HepG2 (cell line): ENCODE data around the gene JPT1. TPM values are rescaled to one million over a fixed set of nuclear protein-coding genes. Genes with fewer than 3 reads are reported as not detected.

Experiments
- ATAC-seq: fragments of 200-7000 bp; cut with Tn5 transposase; 3 replicates; pipeline ENCODE4 v1.9.1; 2020; ENCODE audit warnings: mild to moderate bottlenecking, moderate library complexity
- BruUV-seq: library from RNA; stranded (reverse); fragments of 400-500 nt; replicated peaks from 2 replicates; lab custom pipeline; 2021; lab: Mats Ljungman, UMichigan
- CTCF ChIA-PET: fragments of 300-600 bp; formaldehyde crosslinking; extraction: SDS; loops from one replicate; lab custom pipeline; 2021; ENCODE audit warnings: low total read pairs, inconsistent platforms, low intra/inter-chr PET ratio; lab: Yijun Ruan, JAX
- POLR2A ChIA-PET: fragments of 350-600 bp; sonication (Branson Sonifier 250); formaldehyde crosslinking; loops from one replicate; lab custom pipeline; 2020; ENCODE audit warnings: antibody characterized with exemption, inconsistent platforms; lab: Yijun Ruan, JAX
- DNase-seq: peaks from one replicate; pipeline ENCODE4 v3.0.0-alpha.2; 2015; ENCODE audit warnings: low spot score
- FAIRE-seq: peaks from 3 replicates; lab custom pipeline; 2011; peaks lifted over from hg19 to GRCh38; lab: Jason Lieb, UNC
- H2AFZ ChIP-seq: one replicate; pipeline ENCODE4 v1.6.1; 2011; ENCODE audit warnings: low read length, inconsistent platforms
- H3K27ac ChIP-seq: fragments of 300-600 bp; 3 replicates; pipeline ENCODE4 v1.8.0; 2011; ENCODE audit warnings: mixed run types, mild to moderate bottlenecking, mixed read lengths, low read length, inconsistent platforms; ENCODE audit not compliant: insufficient read depth; ENCODE audit errors: extremely low read length
- H3K27me3 ChIP-seq, 2 experiments: fragments of 200-600 bp in 1 of 2; 2 replicates in 1 of 2; 3 replicates in 1 of 2; pipeline versions ENCODE4 v1.6.0 to v1.8.0; 2011; ENCODE audit warnings: low read length in 2 of 2, mild to moderate bottlenecking in 2 of 2, moderate library complexity in 2 of 2, inconsistent platforms in 1 of 2; ENCODE audit not compliant: insufficient read depth in 2 of 2, control insufficient read depth in 1 of 2
- H3K36me3 ChIP-seq, 2 experiments: fragments of 200-600 bp in 1 of 2; replicated peaks in 1 of 2; 2 replicates in 1 of 2; 3 replicates in 1 of 2; pipeline versions ENCODE4 v1.5.1 to v1.8.0; 2011; ENCODE audit warnings: low read length in 2 of 2, inconsistent platforms in 1 of 2; ENCODE audit not compliant: insufficient read depth in 2 of 2, control insufficient read depth in 1 of 2
- H3K4me1 ChIP-seq: 2 replicates; pipeline ENCODE4 v1.5.1; 2012; ENCODE audit warnings: low read length, inconsistent platforms; ENCODE audit not compliant: insufficient read depth
- H3K4me2 ChIP-seq: 2 replicates; pipeline ENCODE4 v1.6.0; 2011; ENCODE audit warnings: low read depth, low read length, inconsistent platforms
- H3K4me3 ChIP-seq, 3 experiments: fragments of 200-600 bp in 1 of 3; sonication (generic), shearing (Covaris generic) in 1 of 3; replicated peaks in 1 of 3; 2 replicates each; pipeline ENCODE4 v1.5.1; 2011 to 2016; ENCODE audit warnings: low read length in 3 of 3, inconsistent platforms in 2 of 3, low read depth in 2 of 3, mild to moderate bottlenecking in 2 of 3, control low read depth in 1 of 3, mixed read lengths in 1 of 3; ENCODE audit not compliant: insufficient read depth in 1 of 3
- H3K79me2 ChIP-seq: one replicate; pipeline ENCODE4 v1.6.1; 2011; ENCODE audit warnings: low read length, inconsistent platforms; ENCODE audit not compliant: insufficient read depth
- H3K9ac ChIP-seq: 2 replicates; pipeline ENCODE4 v1.6.0; 2011; ENCODE audit warnings: mild to moderate bottlenecking, low read depth, low read length, inconsistent platforms; ENCODE audit not compliant: insufficient read depth
- H3K9me3 ChIP-seq: 2 replicates; pipeline ENCODE4 v1.5.1; 2012; ENCODE audit warnings: mild to moderate bottlenecking, low read length
- H4K20me1 ChIP-seq: 2 replicates; pipeline ENCODE4 v1.6.0; 2011; ENCODE audit warnings: inconsistent platforms, mild to moderate bottlenecking, low read length, moderate library complexity; ENCODE audit not compliant: insufficient read depth
- HDAC2 ChIP-seq: sonication (generic); formaldehyde crosslinking; IDR thresholded peaks from 2 replicates; pipeline ENCODE4 v1.4.0; 2020; ENCODE audit warnings: missing genetic modification reagents
- HNRNPL ChIP-seq: fragments of 200-400 bp; formaldehyde crosslinking; IDR thresholded peaks from 2 replicates; pipeline ENCODE4 v1.6.1; 2017; ENCODE audit warnings: mild to moderate bottlenecking, low read depth, low read length
- HOXD1 ChIP-seq: sonication (generic); formaldehyde crosslinking; IDR thresholded peaks from 2 replicates; pipeline ENCODE4 v1.5.0; 2020; ENCODE audit warnings: missing genetic modification reagents
- KDM5B ChIP-seq: sonication (generic); formaldehyde crosslinking; IDR thresholded peaks from 2 replicates; pipeline ENCODE4 v1.4.0; 2020; ENCODE audit warnings: missing genetic modification reagents, mild to moderate bottlenecking, borderline replicate concordance
- NONO ChIP-seq, 2 experiments: fragments of 450-650 bp in 1 of 2; sonication (generic) in 1 of 2; formaldehyde crosslinking in 1 of 2; IDR thresholded peaks in 1 of 2; conservative IDR thresholded peaks in 1 of 2; 2 replicates each; pipeline versions ENCODE4 v1.6.1 to v1.8.0; 2017 to 2022; ENCODE audit warnings: mild to moderate bottlenecking in 1 of 2, missing genetic modification reagents in 1 of 2, moderate library complexity in 1 of 2
- PHF20 ChIP-seq: sonication (generic); formaldehyde crosslinking; IDR thresholded peaks from 2 replicates; pipeline ENCODE4 v1.5.0; 2020; ENCODE audit warnings: mild to moderate bottlenecking, missing genetic modification reagents
- RBM22 ChIP-seq: fragments of 200-400 bp; formaldehyde crosslinking; optimal IDR thresholded peaks from 2 replicates; pipeline ENCODE3; 2017; ENCODE audit warnings: mild to moderate bottlenecking, low read length, moderate library complexity
- RBM39 ChIP-seq: fragments of 200-400 bp; formaldehyde crosslinking; IDR thresholded peaks from one replicate; pipeline ENCODE4 v1.6.1; 2018; ENCODE audit warnings: antibody characterized with exemption, mild to moderate bottlenecking, low read depth, low read length; ENCODE audit not compliant: poor library complexity, severe bottlenecking
- SAFB2 ChIP-seq: sonication (generic); formaldehyde crosslinking; IDR thresholded peaks from 2 replicates; pipeline ENCODE4 v1.5.1; 2020; ENCODE audit warnings: missing genetic modification reagents, low read depth, mild to moderate bottlenecking, borderline replicate concordance
- SOX13 ChIP-seq, 3 experiments: fragments of 450-650 bp in 1 of 3; sonication (generic) in 1 of 3; formaldehyde crosslinking in 1 of 3; IDR thresholded peaks in 2 of 3; conservative IDR thresholded peaks in 1 of 3; 2 replicates each; pipeline versions ENCODE4 v1.5.0 to v1.6.1; 2016 to 2020; ENCODE audit warnings: antibody characterized with exemption in 1 of 3, mild to moderate bottlenecking in 1 of 3, missing compliant biosample characterization in 1 of 3, missing genetic modification reagents in 1 of 3, moderate library complexity in 1 of 3
- SRY ChIP-seq: sonication (generic); formaldehyde crosslinking; IDR thresholded peaks from 2 replicates; pipeline ENCODE4 v1.8.0; 2022; ENCODE audit warnings: mild to moderate bottlenecking, missing genetic modification reagents
- ZNF776 ChIP-seq: sonication (generic); formaldehyde crosslinking; IDR thresholded peaks from 2 replicates; pipeline ENCODE4 v1.4.0; 2020; ENCODE audit warnings: mild to moderate bottlenecking, missing genetic modification reagents
- WGBS: methylation state at CpG from one replicate; pipeline ENCODE4 v1.1.6; 2017; ENCODE audit warnings: low lambda C conversion rate; 5-methylcytosine and 5-hydroxymethylcytosine counted together
- in situ Hi-C: cut with HindIII; loops from 2 replicates; pipeline ENCODE4 v1.10.0; 2017; ENCODE audit warnings: low pct_unique_long_range_greater_than_20kb; ENCODE audit not compliant: extremely low pct_ligation_motif_present
- intact Hi-C: fragments of 100-400 bp; cut with micrococcal nuclease; formaldehyde crosslinking; loops from one replicate; pipeline ENCODE4 v1.10.0; 2022; ENCODE audit not compliant: unreplicated experiment
- polyA plus RNA-seq, 8 experiments: library from polyadenylated mRNA; depleted of rRNA in 3 of 8; stranded (reverse) in 7 of 8; unstranded in 1 of 8; fragments of >200 nt; fragmentation: Illumina TruSeq in 4 of 8; extraction: Trizol in 4 of 8; gene quantifications; 2 replicates each; pipeline versions ENCODE4 v1.2.1 to v1.2.3, GENCODE V29; 2011 to 2016; ENCODE audit warnings: low read depth in 4 of 8, missing spikeins in 1 of 8, mixed read lengths in 1 of 8; ENCODE audit not compliant: insufficient read depth in 1 of 8
- total RNA-seq, 5 experiments: library from RNA; depleted of rRNA; stranded (reverse); fragments of >200 nt; fragmentation: Illumina TruSeq; extraction: Trizol; gene quantifications; 2 replicates each; pipeline ENCODE4 v1.2.3, GENCODE V29; 2016; ENCODE audit warnings: low read depth in 1 of 5
- TF ChIP-seq, protein P1 (sequence below): sonication (generic); formaldehyde crosslinking; IDR thresholded peaks from 2 replicates; pipeline ENCODE4 v1.4.0; 2020; ENCODE audit warnings: mild to moderate bottlenecking, missing genetic modification reagents
- TF ChIP-seq, protein P2 (sequence below): sonication (generic); formaldehyde crosslinking; IDR thresholded peaks from 2 replicates; pipeline ENCODE4 v1.4.0; 2020; ENCODE audit warnings: missing genetic modification reagents
- TF ChIP-seq, protein P3 (sequence below): sonication (generic); formaldehyde crosslinking; IDR thresholded peaks from 2 replicates; pipeline ENCODE4 v1.5.1; 2020; ENCODE audit warnings: mild to moderate bottlenecking, missing genetic modification reagents, moderate library complexity

The JPT1 gene
- total and polyA plus RNA-seq, 2 of the 13 experiments (the other 11 are each of a cell fraction or from before 2014, with no cell fraction given): 43.3 to 256 TPM

DNA sequence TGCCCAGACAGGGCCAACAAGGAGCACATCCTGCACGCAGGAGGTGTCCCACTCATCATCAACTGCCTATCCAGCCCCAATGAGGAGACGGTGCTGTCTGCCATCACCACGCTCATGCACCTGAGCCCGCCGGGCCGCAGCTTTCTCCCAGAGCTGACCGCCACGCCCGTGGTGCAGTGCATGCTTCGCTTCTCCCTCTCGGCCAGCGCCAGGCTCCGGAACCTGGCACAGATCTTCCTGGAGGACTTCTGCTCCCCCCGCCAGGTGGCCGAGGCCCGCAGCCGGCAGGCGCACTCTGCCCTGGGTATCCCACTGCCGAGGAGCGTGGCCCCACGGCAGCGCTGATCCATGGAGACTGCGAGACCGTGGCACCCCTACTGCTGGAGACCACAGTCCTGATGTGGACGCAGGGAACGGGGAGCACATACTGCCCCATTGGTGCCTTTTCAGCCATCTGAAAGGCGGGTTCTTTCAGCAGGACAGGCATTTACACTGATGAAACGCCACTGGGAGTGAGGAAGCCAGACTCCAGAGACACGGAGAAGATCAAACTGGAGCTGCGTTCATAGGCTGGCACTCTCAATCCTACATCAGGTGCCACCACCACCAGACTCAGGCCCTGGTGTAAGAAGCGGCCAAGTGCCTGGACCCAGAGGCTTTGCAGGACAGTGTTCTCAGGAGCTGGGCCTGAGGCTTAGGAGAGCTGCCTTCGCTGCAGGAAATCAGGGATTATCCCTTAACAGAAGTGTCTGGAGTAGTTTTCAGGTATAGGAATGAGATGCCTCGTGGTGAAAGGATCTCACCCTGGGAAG is 25.4 kb downstream of the JPT1 start:
- ChIA-PET CTCF (no interaction called here), POLR2A (interaction anchor here (1.0 to 1.9 kb wide), 3 partner anchors 12 to 94 kb away, joined by 3 to 9 read pairs (median 5); no protein-coding TSS in a partner anchor)
- Histone ChIP-seq H4K20me1 (peaks cover 4% of the 10 kb centered on the region; the same call in 1 of the 2 replicates), H3K4me2 (no peak overlapping the region), H3K4me1 (peaks cover 34% of the 10 kb centered on the region), H3K9me3 (no peaks in the 10 kb centered on the region), H3K79me2 (peaks cover 8% of the 10 kb centered on the region), H2AFZ (no peak overlapping the region), H3K27ac (no peak overlapping the region), H3K4me3 (no peak overlapping the region), H3K36me3 (peaks cover 6 to 18% of the 10 kb centered on the region in 2 experiments; a peak in 4 of 5 replicates), H3K27me3 (no peaks in the 10 kb centered on the region), H3K9ac (no peak overlapping the region)
- BruUV-seq: no TSS peak
- DNase-seq (no peak), ATAC-seq (no peak), FAIRE-seq (no peak)
- in situ Hi-C loops: no loop called here
- intact Hi-C loops: no loop called here
- WGBS: 96% methylated on average over 24 of the region's 33 CpGs
- TF ChIP-seq, protein P1, sequence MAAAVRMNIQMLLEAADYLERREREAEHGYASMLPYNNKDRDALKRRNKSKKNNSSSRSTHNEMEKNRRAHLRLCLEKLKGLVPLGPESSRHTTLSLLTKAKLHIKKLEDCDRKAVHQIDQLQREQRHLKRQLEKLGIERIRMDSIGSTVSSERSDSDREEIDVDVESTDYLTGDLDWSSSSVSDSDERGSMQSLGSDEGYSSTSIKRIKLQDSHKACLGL (CRISPR knock-in tag): peak; percentile 25; the same call in 1 of the 2 replicates
- TF ChIP-seq KDM5B (CRISPR knock-in tag) (0 out of 2 replicates have a peak, but pooled peaks have one; percentile 23), HNRNPL (0 out of 2 replicates have a peak, but pooled peaks have one; percentile 24), HOXD1 (CRISPR knock-in tag) (no peak), NONO (IDR thresholded peaks at IDR 0.05) (no peak), NONO (CRISPR knock-in tag; conservative IDR thresholded peaks at IDR 0.05) (0 out of 2 replicates have a peak, but pooled peaks have one; percentile 22), SRY (CRISPR knock-in tag) (0 out of 2 replicates have a peak, but pooled peaks have one; percentile 27), SOX13 (IDR thresholded peaks at IDR 0.05) (no peak), SOX13 (CRISPR knock-in tag; conservative IDR thresholded peaks at IDR 0.05 in 1 of 2, IDR thresholded peaks at IDR 0.05 in 1 of 2) (no peak), ZNF776 (CRISPR knock-in tag) (0 out of 2 replicates have a peak, but pooled peaks have one; percentile 36), RBM22 (peak; percentile 34), PHF20 (CRISPR knock-in tag) (no peak), HDAC2 (no peak), RBM39 (peak; percentile 4), SAFB2 (CRISPR knock-in tag) (no peak)
- TF ChIP-seq, protein P2, sequence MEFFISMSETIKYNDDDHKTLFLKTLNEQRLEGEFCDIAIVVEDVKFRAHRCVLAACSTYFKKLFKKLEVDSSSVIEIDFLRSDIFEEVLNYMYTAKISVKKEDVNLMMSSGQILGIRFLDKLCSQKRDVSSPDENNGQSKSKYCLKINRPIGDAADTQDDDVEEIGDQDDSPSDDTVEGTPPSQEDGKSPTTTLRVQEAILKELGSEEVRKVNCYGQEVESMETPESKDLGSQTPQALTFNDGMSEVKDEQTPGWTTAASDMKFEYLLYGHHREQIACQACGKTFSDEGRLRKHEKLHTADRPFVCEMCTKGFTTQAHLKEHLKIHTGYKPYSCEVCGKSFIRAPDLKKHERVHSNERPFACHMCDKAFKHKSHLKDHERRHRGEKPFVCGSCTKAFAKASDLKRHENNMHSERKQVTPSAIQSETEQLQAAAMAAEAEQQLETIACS (CRISPR knock-in tag): 0 out of 2 replicates have a peak, but pooled peaks have one; percentile 11
- TF ChIP-seq, protein P3, sequence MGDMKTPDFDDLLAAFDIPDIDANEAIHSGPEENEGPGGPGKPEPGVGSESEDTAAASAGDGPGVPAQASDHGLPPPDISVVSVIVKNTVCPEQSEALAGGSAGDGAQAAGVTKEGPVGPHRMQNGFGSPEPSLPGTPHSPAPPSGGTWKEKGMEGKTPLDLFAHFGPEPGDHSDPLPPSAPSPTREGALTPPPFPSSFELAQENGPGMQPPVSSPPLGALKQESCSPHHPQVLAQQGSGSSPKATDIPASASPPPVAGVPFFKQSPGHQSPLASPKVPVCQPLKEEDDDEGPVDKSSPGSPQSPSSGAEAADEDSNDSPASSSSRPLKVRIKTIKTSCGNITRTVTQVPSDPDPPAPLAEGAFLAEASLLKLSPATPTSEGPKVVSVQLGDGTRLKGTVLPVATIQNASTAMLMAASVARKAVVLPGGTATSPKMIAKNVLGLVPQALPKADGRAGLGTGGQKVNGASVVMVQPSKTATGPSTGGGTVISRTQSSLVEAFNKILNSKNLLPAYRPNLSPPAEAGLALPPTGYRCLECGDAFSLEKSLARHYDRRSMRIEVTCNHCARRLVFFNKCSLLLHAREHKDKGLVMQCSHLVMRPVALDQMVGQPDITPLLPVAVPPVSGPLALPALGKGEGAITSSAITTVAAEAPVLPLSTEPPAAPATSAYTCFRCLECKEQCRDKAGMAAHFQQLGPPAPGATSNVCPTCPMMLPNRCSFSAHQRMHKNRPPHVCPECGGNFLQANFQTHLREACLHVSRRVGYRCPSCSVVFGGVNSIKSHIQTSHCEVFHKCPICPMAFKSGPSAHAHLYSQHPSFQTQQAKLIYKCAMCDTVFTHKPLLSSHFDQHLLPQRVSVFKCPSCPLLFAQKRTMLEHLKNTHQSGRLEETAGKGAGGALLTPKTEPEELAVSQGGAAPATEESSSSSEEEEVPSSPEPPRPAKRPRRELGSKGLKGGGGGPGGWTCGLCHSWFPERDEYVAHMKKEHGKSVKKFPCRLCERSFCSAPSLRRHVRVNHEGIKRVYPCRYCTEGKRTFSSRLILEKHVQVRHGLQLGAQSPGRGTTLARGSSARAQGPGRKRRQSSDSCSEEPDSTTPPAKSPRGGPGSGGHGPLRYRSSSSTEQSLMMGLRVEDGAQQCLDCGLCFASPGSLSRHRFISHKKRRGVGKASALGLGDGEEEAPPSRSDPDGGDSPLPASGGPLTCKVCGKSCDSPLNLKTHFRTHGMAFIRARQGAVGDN (CRISPR knock-in tag): peak; percentile 10; the same call in 1 of the 2 replicates
